Stimulated activated naive CD8-positive, alpha-beta T cell treated with anti-CD3 and anti-CD28 coated beads, Interleukin-15, Interleukin-2, amounts not matched to agents 100 ng/mL and 50 ng/mL, for 24 hours (primary cell): Measurements from ENCODE around the gene TAS2R41.
"Not testable (repeated sequence)": the region's sequence is repeated elsewhere in the genome, so short reads cannot be mapped to it uniquely, and the experiment has no call there.

Experiments
- H3K27ac Mint-ChIP-seq: one replicate; pipeline ENCODE4 v1.8.0; 2021; ENCODE audit warnings: mild to moderate bottlenecking, mixed read lengths
- H3K27me3 Mint-ChIP-seq: one replicate; pipeline ENCODE4 v1.8.0; 2021; ENCODE audit warnings: mixed read lengths
- H3K36me3 Mint-ChIP-seq: one replicate; pipeline ENCODE4 v1.8.0; 2021; ENCODE audit warnings: low read depth, mixed read lengths
- H3K4me1 Mint-ChIP-seq: one replicate; pipeline ENCODE4 v1.8.0; 2021; ENCODE audit warnings: low read depth, mixed read lengths
- H3K4me3 Mint-ChIP-seq: one replicate; pipeline ENCODE4 v1.8.0; 2021; ENCODE audit warnings: mild to moderate bottlenecking, mixed read lengths
- H3K9me3 Mint-ChIP-seq: one replicate; pipeline ENCODE4 v1.8.0; 2021; ENCODE audit warnings: mixed read lengths

Gene TAS2R41

DNA sequence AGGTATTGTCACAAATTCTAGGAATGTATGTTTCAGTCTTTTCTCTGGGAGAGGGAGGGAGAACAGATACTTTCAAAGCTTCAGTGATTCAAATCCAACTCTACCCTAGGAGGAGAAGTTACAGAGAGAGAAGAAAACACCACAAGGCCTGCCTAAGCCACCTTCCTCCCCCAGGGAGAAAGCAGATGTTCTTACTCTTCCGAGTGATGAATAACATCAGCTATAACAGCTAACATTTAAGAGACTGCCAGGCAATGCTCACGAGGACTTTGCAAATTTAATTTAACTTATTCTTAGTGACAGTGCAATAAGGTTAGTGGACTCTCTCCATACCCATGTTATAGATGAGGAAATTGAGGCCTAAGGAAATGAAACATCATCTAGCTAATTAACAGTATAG lies 36.8 kb downstream of the TAS2R41 start:
- Mint-ChIP-seq H3K9me3 (no peaks in the 10 kb centered on the region), H3K27me3 (no peaks in the 10 kb centered on the region), H3K36me3 (no peaks in the 10 kb centered on the region), H3K27ac (no peak overlapping the region), H3K4me3 (no peak overlapping the region), H3K4me1 (peaks cover 11% of the 10 kb centered on the region)

DNA sequence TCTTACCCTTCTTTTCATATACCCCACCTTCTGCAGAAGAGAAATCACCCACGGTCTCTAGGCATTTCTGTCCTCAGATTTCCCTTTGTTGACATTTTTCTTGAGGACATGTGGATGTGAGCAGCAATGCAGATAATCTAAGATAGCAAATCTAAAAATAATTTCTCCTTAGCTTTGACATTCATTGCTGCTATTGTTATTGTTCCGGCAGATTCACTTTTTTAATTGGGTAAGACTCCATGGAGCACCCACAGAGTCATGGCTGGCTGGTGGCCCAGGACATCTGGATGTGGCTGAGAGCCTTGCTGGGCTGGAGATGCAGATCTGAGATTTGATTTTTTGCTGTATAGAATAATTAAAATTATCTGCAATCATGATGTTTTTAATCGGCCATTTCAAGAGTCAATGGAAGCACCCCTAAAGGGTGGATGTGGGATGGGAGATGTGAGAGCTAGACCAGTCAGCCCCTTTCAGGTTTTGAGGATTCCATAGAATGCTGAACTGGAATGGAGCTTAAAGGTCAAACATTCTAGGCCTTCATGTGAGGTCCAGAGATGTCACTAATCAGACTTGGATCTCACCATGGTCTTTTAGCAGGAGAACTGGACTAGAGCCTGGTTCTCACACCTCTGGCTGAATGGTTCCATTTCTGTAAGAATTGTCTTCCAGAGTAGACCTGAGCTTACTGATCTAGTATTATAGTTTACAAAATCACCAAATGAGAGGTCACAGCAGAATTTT lies 37.5 kb downstream of the TAS2R41 start:
- H3K27me3 Mint-ChIP-seq = no peaks in the 10 kb centered on the region
- no peaks in the 10 kb centered on the region for H3K36me3 Mint-ChIP-seq
- H3K9me3 Mint-ChIP-seq = no peaks in the 10 kb centered on the region
- no peak overlapping the region for H3K4me3 Mint-ChIP-seq
- peaks cover 11% of the 10 kb centered on the region for H3K4me1 Mint-ChIP-seq
- H3K27ac Mint-ChIP-seq = no peak overlapping the region

DNA sequence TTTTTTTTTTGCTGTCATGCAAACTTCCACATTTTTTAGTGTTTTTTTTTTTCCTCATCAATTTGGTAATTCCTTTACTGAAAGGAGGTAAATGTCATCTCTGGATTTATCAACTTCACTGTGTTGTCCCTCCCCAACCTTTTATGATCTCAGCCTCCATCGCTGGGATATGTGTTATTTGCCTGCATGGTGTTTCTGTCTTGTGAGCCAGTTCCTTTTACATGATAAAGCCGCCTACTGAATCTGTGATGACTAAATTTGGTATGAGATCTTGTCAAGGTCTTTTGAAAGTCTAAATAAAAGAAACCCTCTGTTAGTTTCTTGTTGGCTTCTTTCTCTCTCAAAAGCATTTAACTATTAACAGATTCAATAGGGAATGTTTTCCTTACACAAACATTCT lies 39.3 kb downstream of the TAS2R41 start:
- H3K27ac Mint-ChIP-seq = no peak overlapping the region
- H3K4me3 Mint-ChIP-seq = no peak overlapping the region
- peaks cover 11% of the 10 kb centered on the region for H3K4me1 Mint-ChIP-seq
- no peaks in the 10 kb centered on the region for H3K9me3 Mint-ChIP-seq
- no peaks in the 10 kb centered on the region for H3K27me3 Mint-ChIP-seq
- no peaks in the 10 kb centered on the region for H3K36me3 Mint-ChIP-seq

DNA sequence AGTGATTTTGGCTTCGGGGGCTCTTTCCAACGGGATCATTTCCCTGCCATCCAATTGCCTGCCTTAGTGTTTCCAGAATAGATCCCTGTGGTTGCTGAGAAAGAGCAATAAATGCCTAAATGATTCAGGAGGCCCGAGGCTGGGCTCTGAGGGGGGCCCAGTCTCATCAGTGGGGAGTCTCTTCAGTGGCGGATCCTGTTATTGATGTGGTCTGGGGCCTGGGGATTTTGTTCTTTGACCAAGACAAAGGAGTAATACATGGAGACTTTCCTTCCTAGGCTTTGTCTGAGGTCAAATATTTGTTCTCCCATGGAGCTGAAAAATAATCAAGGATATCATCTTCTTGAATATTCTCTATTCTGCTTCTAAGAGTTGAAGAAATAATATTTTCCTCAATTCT lies 40.8 kb downstream of the TAS2R41 start:
- Mint-ChIP-seq H3K4me1 (peaks cover 11% of the 10 kb centered on the region), H3K36me3 (no peaks in the 10 kb centered on the region), H3K27me3 (no peaks in the 10 kb centered on the region), H3K4me3 (no peak overlapping the region), H3K9me3 (no peaks in the 10 kb centered on the region), H3K27ac (no peak overlapping the region)

DNA sequence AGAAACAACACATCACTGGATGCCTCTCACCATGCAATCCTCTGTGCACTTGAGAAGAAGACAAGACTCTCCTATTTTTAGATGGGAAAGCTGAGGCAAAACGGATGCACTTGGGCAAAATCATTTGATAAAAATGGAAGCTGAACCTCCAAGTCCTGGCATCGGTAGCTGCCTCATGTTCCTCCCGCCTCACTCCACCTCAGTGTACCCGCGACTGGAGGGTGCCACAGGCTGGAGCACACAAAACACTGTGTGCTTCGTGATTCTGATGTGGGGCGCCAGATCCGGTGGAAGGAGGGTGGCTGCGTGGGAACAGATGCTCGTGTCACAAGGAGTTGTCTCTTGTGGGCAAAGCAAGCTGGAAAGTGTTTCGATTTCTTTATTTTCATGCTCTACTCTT lies 41.3 kb downstream of the TAS2R41 start:
- no peak overlapping the region for H3K27ac Mint-ChIP-seq
- no peak overlapping the region for H3K4me3 Mint-ChIP-seq
- H3K4me1 Mint-ChIP-seq = peaks cover 11% of the 10 kb centered on the region
- no peaks in the 10 kb centered on the region for H3K36me3 Mint-ChIP-seq
- H3K9me3 Mint-ChIP-seq = no peaks in the 10 kb centered on the region
- H3K27me3 Mint-ChIP-seq = no peaks in the 10 kb centered on the region

DNA sequence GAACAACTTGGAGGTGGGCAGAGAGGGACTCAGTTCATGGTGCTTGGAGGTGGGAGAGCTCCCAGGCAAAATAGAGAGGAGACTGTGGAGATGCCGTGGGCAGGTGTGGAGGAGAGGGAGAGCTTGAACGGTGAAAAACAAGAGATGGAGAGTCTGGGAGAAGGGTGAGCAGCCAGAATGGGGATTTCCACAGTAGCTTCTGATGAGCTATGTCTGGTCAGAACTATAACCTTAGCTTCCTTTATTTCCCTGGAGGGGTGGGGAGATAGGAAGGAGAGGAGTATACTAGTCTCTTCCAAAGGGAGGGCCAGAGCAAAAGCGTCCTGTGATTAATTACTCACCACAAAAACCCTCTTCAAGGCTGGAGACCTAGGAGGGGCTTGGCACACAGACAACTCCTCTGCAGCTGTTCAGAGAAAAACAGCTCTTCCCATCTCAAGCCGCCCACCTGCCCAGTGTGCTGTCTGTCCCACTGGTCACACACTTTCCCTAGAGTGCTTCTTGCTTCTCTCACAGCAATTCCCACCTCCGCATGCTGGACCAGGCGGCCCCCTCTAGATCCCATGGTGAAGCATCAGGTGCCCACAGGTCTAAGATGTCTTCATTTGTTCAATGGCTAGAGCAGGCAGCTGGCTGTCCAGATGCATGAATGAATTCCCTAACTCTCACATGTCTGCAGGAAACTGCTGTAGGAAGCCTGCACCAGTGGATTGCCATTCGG lies 41.9 kb downstream of the TAS2R41 start:
- Mint-ChIP-seq H3K4me3 (no peak overlapping the region), H3K4me1 (peaks cover 11% of the 10 kb centered on the region), H3K27me3 (no peaks in the 10 kb centered on the region), H3K36me3 (no peaks in the 10 kb centered on the region), H3K27ac (no peak overlapping the region), H3K9me3 (no peaks in the 10 kb centered on the region)

DNA sequence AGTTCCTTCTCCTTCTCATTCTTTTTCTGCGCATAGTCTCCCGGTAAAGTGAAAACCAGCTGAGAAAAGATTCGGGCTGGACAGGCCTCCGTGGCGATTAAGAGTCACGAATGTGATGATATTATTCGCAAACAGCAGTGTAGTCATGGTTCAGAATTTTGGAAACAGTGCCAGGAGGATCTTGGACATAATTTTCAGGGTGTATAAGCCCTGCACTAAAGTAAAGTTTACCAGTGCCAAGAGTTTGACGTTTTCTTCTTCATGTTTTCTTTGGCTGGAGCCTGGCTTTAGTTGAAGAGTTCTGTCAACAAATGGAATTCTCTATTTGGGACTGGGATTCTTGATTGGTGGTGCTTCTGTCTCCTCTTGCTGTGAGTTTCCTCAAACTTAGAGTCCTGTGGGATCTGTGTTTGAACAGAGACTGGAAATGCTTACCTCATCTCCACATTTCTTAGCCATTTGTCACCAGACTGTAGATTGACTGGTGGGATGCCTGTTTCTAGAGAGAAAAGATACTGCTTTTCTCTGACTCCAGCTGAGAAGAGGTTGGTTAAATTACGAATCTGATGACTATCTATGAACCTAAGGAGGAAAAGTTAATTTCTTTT lies 44.7 kb downstream of the TAS2R41 start:
- H3K4me3 Mint-ChIP-seq, H3K36me3 Mint-ChIP-seq, H3K27me3 Mint-ChIP-seq, H3K27ac Mint-ChIP-seq, H3K9me3 Mint-ChIP-seq, H3K4me1 Mint-ChIP-seq: not testable (repeated sequence)
